Gastroesophageal sphincter (tissue), 3 donors: ENCODE measurements around the gene GASK1A.

Experiments
- CTCF ChIP-seq, 4 experiments: fragments of 200-600 bp in 2 of 4; fragments of 450-650 bp in 2 of 4; sonication (generic) in 1 of 4; IDR thresholded peaks; one replicate each; pipeline ENCODE4 v1.5.1; 2017 to 2019; ENCODE audit warnings: antibody characterized with exemption in 4 of 4, mild to moderate bottlenecking in 2 of 4, moderate library complexity in 2 of 4
- POLR2A ChIP-seq, 2 donors: fragments of 450-650 bp; IDR thresholded peaks; one replicate each; pipeline ENCODE4 v1.6.1; 2017; ENCODE audit warnings: antibody characterized with exemption in 2 of 2, mild to moderate bottlenecking in 2 of 2, moderate library complexity in 1 of 2

GRCh38 chr3:42996633-42997075, 17.5 kb downstream of the GASK1A start:
- TF ChIP-seq CTCF (IDR thresholded peaks at IDR 0.05) (no peak), POLR2A (IDR thresholded peaks at IDR 0.05) (no peak)
